Psoas muscle (tissue), 8 donors: ENCODE measurements around the gene GNB2. TPM values are rescaled to one million over a fixed set of nuclear protein-coding genes. Genes with fewer than 3 reads are reported as not detected.
"Not testable (repeated sequence)": the region's sequence is repeated elsewhere in the genome, so short reads cannot be mapped to it uniquely, and the experiment has no call there.

ENCODE experiments used
- ATAC-seq, 4 donors: fragments of 200-7000 bp; cut with Tn5 transposase; one replicate each; pipeline ENCODE4 v1.9.1; 2020; ENCODE audit warnings: moderate library complexity in 3 of 4, mild to moderate bottlenecking in 2 of 4
- DNase-seq, 2 donors: peaks; one replicate each; pipeline ENCODE4 v3.0.0-alpha.2; 2020
- H3K27ac ChIP-seq: fragments of 200-600 bp; one replicate; pipeline ENCODE4 v1.8.0; 2022
- H3K27me3 ChIP-seq, 3 donors: fragments of 200-600 bp in 1 of 3; one replicate each; pipeline versions ENCODE4 v1.6.1 to v1.8.0; 2013 to 2022; ENCODE audit warnings: low read length in 2 of 3, mild to moderate bottlenecking in 2 of 3, moderate library complexity in 1 of 3; ENCODE audit not compliant: insufficient read depth in 3 of 3
- H3K36me3 ChIP-seq, 2 donors: fragments of 200-600 bp in 1 of 2; one replicate each; pipeline versions ENCODE4 v1.6.1 to v1.8.0; 2013 to 2022; ENCODE audit warnings: low read depth in 1 of 2, mild to moderate bottlenecking in 1 of 2, moderate library complexity in 1 of 2; ENCODE audit not compliant: insufficient read depth in 1 of 2
- H3K4me1 ChIP-seq: fragments of 200-600 bp; one replicate; pipeline ENCODE4 v1.8.0; 2022
- H3K4me3 ChIP-seq: fragments of 200-600 bp; one replicate; pipeline ENCODE4 v1.8.0; 2022; ENCODE audit warnings: mild to moderate bottlenecking
- H3K9me3 ChIP-seq: fragments of 200-600 bp; one replicate; pipeline ENCODE4 v1.8.0; 2022
- WGBS, 3 donors: extraction: QIAGEN DNeasy Blood & Tissue Kit; methylation state at CpG; one replicate each; pipeline versions ENCODE4 v1.1.6 to v1.1.7; 2013; 5-methylcytosine and 5-hydroxymethylcytosine counted together
- intact Hi-C, 2 donors: fragments of 100-400 bp; cut with DNase I; formaldehyde crosslinking; loops; one replicate each; pipeline versions ENCODE4 v1.11.0 to v1.14.2; 2022
- polyA plus RNA-seq, 3 donors: library from polyadenylated mRNA; stranded (reverse); fragments of 200-250 nt; gene quantifications; one replicate each; pipeline ENCODE4 v1.2.3, GENCODE V29; 2013
- total RNA-seq, 4 donors: library from RNA; stranded (reverse); fragmentation: NEBNext Ultra II Directional in 2 of 4; extraction: Animal tissue kit (Norgen Biotek cat#: 25700) in 2 of 4; gene quantifications; one replicate each; pipeline versions ENCODE4 v1.2.1 to v1.2.4, GENCODE V29; 2021 to 2023
- TF ChIP-seq, protein P1 (sequence below): fragments of 200-600 bp; IDR thresholded peaks from one replicate; pipeline ENCODE4 v1.8.0; 2022; ENCODE audit warnings: antibody characterized with exemption
- donor health status: healthy with polysubstance abuse.
- donor health status: DM: no; HTN: no; CAD: no; lungs with moderate emphysema.
- donor health status: Bipolar disorder and iron deficiency.
- donor health status: healthy.
- donor health status: DM: yes; HTN: yes; CAD: no.
- donor health status: DM: no; HTN: no; CAD: no.
- donor health status: DM: no; HTN: no; CAD: no.
- donor health status: DM: yes; HTN: yes; CAD: no.

The GNB2 gene
- total and polyA plus RNA-seq, 7 donors = 87.1 to 148 (median 117) TPM

DNA sequence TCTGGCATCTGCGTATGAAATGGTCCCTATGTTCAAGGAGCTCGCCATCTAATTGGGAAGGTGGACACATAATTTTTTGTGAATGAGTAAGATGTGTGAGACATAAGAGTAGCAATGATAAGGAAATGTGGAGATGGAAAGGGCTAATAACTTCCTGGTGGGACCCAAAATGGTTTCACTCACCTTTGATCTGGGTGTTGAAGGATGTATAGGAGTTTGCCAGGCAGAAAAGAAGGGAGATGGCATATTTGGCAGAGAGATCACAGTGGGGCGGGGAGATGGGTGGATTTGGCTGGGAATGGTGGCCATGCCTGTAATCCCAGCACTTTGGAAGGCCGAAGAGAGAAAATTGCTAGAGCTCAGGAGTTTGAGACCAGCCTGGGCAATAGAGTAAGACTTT, 36.9 kb downstream of the GNB2 start:
- ATAC-seq (no peak), DNase-seq (no peak)
- Histone ChIP-seq H3K4me3 (no peak overlapping the region), H3K27ac (no peak overlapping the region), H3K36me3 (peaks cover 0 to 19% of the 10 kb centered on the region in 2 donors), H3K9me3 (no peaks in the 10 kb centered on the region), H3K27me3 (no peaks in the 10 kb centered on the region), H3K4me1 (peaks cover 7% of the 10 kb centered on the region)
- 71 to 98% (median 72%) methylated on average over 4 of the region's 4 CpGs for WGBS, 3 donors
- intact Hi-C loops = no loop called here
- TF ChIP-seq, protein P1, sequence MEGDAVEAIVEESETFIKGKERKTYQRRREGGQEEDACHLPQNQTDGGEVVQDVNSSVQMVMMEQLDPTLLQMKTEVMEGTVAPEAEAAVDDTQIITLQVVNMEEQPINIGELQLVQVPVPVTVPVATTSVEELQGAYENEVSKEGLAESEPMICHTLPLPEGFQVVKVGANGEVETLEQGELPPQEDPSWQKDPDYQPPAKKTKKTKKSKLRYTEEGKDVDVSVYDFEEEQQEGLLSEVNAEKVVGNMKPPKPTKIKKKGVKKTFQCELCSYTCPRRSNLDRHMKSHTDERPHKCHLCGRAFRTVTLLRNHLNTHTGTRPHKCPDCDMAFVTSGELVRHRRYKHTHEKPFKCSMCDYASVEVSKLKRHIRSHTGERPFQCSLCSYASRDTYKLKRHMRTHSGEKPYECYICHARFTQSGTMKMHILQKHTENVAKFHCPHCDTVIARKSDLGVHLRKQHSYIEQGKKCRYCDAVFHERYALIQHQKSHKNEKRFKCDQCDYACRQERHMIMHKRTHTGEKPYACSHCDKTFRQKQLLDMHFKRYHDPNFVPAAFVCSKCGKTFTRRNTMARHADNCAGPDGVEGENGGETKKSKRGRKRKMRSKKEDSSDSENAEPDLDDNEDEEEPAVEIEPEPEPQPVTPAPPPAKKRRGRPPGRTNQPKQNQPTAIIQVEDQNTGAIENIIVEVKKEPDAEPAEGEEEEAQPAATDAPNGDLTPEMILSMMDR = no peak

DNA sequence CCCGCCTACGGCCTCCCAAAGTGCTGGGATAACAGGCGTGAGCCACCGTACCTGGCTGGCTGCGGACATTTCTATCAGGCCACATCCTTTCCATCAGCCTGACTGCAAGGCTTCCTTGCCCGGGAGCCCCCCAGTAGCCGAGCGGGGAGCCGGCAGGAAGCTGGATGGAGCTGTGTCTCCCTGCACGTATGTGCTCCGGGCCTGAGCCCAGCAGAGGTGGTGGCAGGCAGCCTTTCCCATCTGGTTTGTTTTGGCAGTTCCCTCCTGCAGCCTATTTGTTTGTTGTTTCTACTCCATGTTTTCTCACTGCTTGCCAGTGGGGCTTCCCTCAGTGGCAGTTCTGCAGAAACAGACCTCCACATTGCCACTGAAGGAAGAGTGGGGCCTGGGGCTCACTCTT, 37.8 kb downstream of the GNB2 start:
- TF ChIP-seq, protein P1 = no peak
- Histone ChIP-seq H3K36me3 (peaks cover 0 to 19% of the 10 kb centered on the region in 2 donors), H3K4me3 (no peak overlapping the region), H3K4me1 (peaks cover 7% of the 10 kb centered on the region), H3K27me3 (no peaks in the 10 kb centered on the region), H3K9me3 (no peaks in the 10 kb centered on the region), H3K27ac (no peak overlapping the region)
- DNase-seq (no peak), ATAC-seq (no peak)
- intact Hi-C loops = no loop called here
- 75 to 82% (median 78%) methylated on average over 11 of the region's 11 CpGs for WGBS, 3 donors

DNA sequence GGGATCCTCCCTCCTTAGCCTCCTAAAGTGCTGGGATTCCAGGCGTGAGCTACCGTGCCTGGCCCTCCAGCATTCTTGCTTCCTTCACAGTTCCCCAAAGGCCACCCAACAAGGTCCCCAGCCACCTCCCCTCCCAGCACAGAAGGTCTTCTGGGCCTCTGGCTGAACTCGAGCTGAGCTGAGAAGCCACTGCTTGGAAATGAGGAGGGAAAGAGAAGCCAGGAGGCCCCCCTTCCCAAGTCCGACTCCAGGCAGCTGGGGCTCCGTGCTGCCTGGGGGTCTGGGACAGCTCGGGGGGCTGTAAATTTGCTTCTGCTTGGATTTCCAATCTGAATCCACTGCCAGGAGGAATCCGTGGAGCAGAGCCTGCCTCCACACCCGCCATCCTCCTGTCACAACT, 41.2 kb downstream of the GNB2 start:
- no peaks in the 10 kb centered on the region for H3K36me3 ChIP-seq
- TF ChIP-seq, protein P1 = no peak
- intact Hi-C loops = no loop called here
- no peaks in the 10 kb centered on the region for H3K4me1 ChIP-seq
- H3K27ac ChIP-seq = no peak overlapping the region
- H3K27me3 ChIP-seq = peaks cover 0 to 4% (median 0%) of the 10 kb centered on the region in 3 donors
- ATAC-seq (no peak), DNase-seq (no peak)
- H3K9me3 ChIP-seq = no peaks in the 10 kb centered on the region
- WGBS, 3 donors = 47 to 52% (median 51%) methylated on average over 8 of the region's 8 CpGs
- no peak overlapping the region for H3K4me3 ChIP-seq

DNA sequence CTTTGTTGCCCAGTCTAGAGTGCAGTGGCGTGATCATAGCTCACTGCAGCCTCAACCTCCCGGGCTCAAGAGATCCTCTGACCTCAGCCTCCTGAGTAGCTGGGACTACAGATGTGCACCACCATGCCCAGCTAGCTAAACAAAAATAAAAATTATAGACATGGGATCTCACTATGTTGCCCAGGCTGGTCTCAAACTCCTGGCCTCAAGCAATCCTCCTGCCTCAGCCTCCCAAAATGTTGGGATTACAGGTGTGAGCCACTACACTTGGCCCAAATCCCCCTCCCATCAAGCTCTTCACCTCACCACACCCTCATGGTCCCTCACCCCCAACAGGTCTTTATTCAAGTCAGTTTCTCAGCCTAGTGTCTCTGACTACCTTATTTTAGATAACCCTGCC, 43.5 kb downstream of the GNB2 start:
- H3K36me3 ChIP-seq, H3K27ac ChIP-seq, DNase-seq, intact Hi-C loops, H3K9me3 ChIP-seq, ATAC-seq, H3K4me1 ChIP-seq, H3K4me3 ChIP-seq: not testable (repeated sequence)
- WGBS, 3 donors = 82 to 93% (median 86%) methylated on average over 2 of the region's 2 CpGs
- peaks cover 0 to 26% (median 12%) of the 10 kb centered on the region in 3 donors for H3K27me3 ChIP-seq

DNA sequence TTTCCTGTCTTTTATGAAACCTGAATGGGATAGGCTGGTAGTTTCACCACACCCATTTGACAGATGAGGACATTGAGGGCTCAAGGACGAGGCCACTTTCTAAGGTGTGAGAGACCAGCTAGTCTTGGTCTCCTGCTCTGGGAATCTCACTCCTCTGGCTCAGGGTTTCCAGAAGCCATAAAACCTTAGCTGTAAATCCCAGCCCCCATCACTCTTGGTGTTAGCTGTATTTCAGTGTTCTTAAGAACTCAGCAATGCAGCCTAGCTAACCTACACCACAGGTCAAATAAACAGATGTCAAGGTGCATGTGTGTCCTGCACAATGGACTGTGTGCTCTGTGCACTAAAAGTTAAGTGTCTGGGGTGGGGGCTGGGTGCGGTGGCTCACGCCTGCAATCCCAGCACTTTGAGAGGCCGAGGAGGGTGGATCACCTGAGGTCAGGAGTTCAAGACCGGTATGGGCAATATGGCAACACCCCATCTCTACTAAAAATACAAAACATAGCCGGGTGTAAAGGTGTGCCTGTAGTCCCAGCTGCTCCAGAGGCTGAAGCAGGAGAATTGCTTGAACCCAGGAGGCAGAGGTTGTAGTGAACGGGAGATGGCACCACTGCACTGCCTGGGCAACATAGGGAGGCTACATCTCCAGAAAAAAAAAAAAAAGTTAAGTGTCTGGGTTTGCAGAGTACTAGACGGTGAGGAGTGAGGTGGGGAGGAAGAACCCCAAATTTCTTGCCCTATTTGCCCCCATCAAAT, 46.2 kb downstream of the GNB2 start:
- Histone ChIP-seq H3K36me3 (no peaks in the 10 kb centered on the region), H3K9me3 (no peaks in the 10 kb centered on the region), H3K27ac (no peak overlapping the region), H3K27me3 (peaks cover 0 to 42% (median 14%) of the 10 kb centered on the region in 3 donors), H3K4me3 (no peak overlapping the region), H3K4me1 (no peaks in the 10 kb centered on the region)
- ATAC-seq = no peak
- TF ChIP-seq, protein P1 = no peak
- intact Hi-C loops = loop anchor here in 1 of 2 donors (10.0 kb wide), 1 partner anchor 245 kb away; the partner anchor contains the start of gene TSC22D4
- no peak for DNase-seq
- WGBS, 3 donors = 41 to 47% (median 46%) methylated on average over 8 of the region's 8 CpGs
